Measurements from ENCODE around the gene AMZ2. TPM values are rescaled to one million over a fixed set of nuclear protein-coding genes. Genes with fewer than 3 reads are reported as not detected.
"Not testable (repeated sequence)": the region's sequence is repeated elsewhere in the genome, so short reads cannot be mapped to it uniquely, and the experiment has no call there.

Gene AMZ2
- total and polyA plus RNA-seq, 2 of the 8 experiments (the other 6 are each of a cell fraction or from before 2014, with no cell fraction given), result 49.5 to 71.0 TPM

GRCh38 chr17:68263101-68263681, 15.3 kb downstream of the AMZ2 start:
- H3K4me3 ChIP-seq (ENCODE audit: extremely low read depth in 1 of 4, insufficient read depth in 2 of 4, low read depth in 3 of 4, low read length in 4 of 4); H3K27me3 ChIP-seq (replicated peaks in 1 of 4; ENCODE audit: control insufficient read depth in 3 of 4, extremely low read depth in 1 of 4, insufficient read depth in 3 of 4, low read length in 3 of 4); H3K56ac ChIP-seq (replicated peaks; ENCODE audit: insufficient read length, low read depth, low read length); H3K4me1 ChIP-seq (replicated peaks in 1 of 4; ENCODE audit: control insufficient read depth in 3 of 4, insufficient read depth in 4 of 4, low read length in 3 of 4); H4K20me1 ChIP-seq (replicated peaks in 1 of 2; ENCODE audit: control insufficient read depth in 1 of 2, insufficient read depth in 2 of 2, low read length in 2 of 2); H3K79me2 ChIP-seq (ENCODE audit: control insufficient read depth in 1 of 2, insufficient read depth in 2 of 2, low read length in 2 of 2); H3K9ac ChIP-seq (replicated peaks in 1 of 4; ENCODE audit: extremely low read depth in 1 of 4, low read depth in 3 of 4, low read length in 3 of 4); H2BK5ac ChIP-seq (ENCODE audit: low read depth, low read length); H4K5ac ChIP-seq (ENCODE audit: insufficient read length, low read depth, low read length); H3K23me2 ChIP-seq (ENCODE audit: low read depth, low read length); H3K27ac ChIP-seq (ENCODE audit: low read depth, low read length); H4K91ac ChIP-seq (replicated peaks; ENCODE audit: insufficient read length, low read length); H3K4ac ChIP-seq (replicated peaks; ENCODE audit: insufficient read length, low read depth, low read length); H4K8ac ChIP-seq (ENCODE audit: extremely low read depth, insufficient read depth, low read length); H3K36me3 ChIP-seq (ENCODE audit: control insufficient read depth in 2 of 4, insufficient read depth in 4 of 4, low read length in 3 of 4); H3K9me3 ChIP-seq (ENCODE audit: insufficient read depth in 2 of 2, low read depth in 1 of 2, low read length in 1 of 2); H3K4me2 ChIP-seq (ENCODE audit: insufficient read depth in 1 of 2, low read depth in 2 of 2, low read length in 2 of 2); POLR2A ChIA-PET (ENCODE audit: partially characterized antibody); H3K79me1 ChIP-seq (ENCODE audit: low read depth, low read length); H3K23ac ChIP-seq (ENCODE audit: insufficient read length); H2AK5ac ChIP-seq (ENCODE audit: low read depth, low read length); H2BK120ac ChIP-seq (replicated peaks; ENCODE audit: low read depth, low read length); H2AFZ ChIP-seq (ENCODE audit: low read length); H3K18ac ChIP-seq (ENCODE audit: extremely low read depth, low read length); H2BK12ac ChIP-seq (ENCODE audit: low read depth, low read length); H3K14ac ChIP-seq (ENCODE audit: insufficient read length): not testable (repeated sequence)
- 0 out of 2 replicates have a peak overlapping the region, but pooled peaks have one; percentile 32 for H2BK20ac ChIP-seq (ENCODE audit: low read length)
- peak; percentile 92 for FAIRE-seq
- DNase-seq (ENCODE audit: low read depth in 1 of 2, low spot score in 2 of 2), result peak in 1 of 2 experiments; percentile 1
- CTCF ChIA-PET (ENCODE audit: partially characterized antibody), result interaction anchor here (0.8 to 9.2 kb wide), 21 partner anchors 9 to 203 kb away, joined by 3 to 98 read pairs (median 4); partner anchors contain the start of gene SLC16A6
- TF ChIP-seq RAD21 (IDR thresholded peaks at IDR 0.05 in 1 of 2, conservative IDR thresholded peaks at IDR 0.05 in 1 of 2; ENCODE audit: low read depth in 2 of 2, low read length in 2 of 2), result peak; percentile 64 to 69
- TF ChIP-seq, protein P1, sequence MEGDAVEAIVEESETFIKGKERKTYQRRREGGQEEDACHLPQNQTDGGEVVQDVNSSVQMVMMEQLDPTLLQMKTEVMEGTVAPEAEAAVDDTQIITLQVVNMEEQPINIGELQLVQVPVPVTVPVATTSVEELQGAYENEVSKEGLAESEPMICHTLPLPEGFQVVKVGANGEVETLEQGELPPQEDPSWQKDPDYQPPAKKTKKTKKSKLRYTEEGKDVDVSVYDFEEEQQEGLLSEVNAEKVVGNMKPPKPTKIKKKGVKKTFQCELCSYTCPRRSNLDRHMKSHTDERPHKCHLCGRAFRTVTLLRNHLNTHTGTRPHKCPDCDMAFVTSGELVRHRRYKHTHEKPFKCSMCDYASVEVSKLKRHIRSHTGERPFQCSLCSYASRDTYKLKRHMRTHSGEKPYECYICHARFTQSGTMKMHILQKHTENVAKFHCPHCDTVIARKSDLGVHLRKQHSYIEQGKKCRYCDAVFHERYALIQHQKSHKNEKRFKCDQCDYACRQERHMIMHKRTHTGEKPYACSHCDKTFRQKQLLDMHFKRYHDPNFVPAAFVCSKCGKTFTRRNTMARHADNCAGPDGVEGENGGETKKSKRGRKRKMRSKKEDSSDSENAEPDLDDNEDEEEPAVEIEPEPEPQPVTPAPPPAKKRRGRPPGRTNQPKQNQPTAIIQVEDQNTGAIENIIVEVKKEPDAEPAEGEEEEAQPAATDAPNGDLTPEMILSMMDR (IDR thresholded peaks at IDR 0.05; ENCODE audit: control extremely low read depth in 1 of 3, insufficient read depth in 1 of 3, low read depth in 1 of 3, low read length in 3 of 3), result peak in 2 of 3 experiments; percentile 31 to 42; a peak in 2 of 4 replicates
- WGBS, 2 experiments (ENCODE audit: extremely low coverage in 1 of 2, insufficient coverage in 1 of 2, insufficient read length in 1 of 2, insufficient replicate concordance in 2 of 2, low coverage in 1 of 2, low lambda C conversion rate in 2 of 2, missing lambda C conversion rate in 1 of 2), result 22% methylated on average over 9 of the region's 9 CpGs; no CpG with 5 or more reads in 1 of the 2 experiments
- peak overlapping the region; percentile 98 for H2BK15ac ChIP-seq (ENCODE audit: low read length)

Measured in H1 (cell line).